Measurements from ENCODE around the gene UTP3. TPM values are rescaled to one million over a fixed set of nuclear protein-coding genes. Genes with fewer than 3 reads are reported as not detected.

Gene UTP3
- total RNA-seq, 1 donor from 2014 or later: 24.5 TPM

GRCh38 chr4:70705183-70706043, 17.1 kb downstream of the UTP3 start:
- H3K27me3 ChIP-seq (ENCODE audit: control insufficient read depth, insufficient read depth, low read length): no peaks in the 10 kb centered on the region
- no peak for TF ChIP-seq CTCF (IDR thresholded peaks at IDR 0.05; ENCODE audit: insufficient read depth, low read length, poor library complexity, severe bottlenecking)
- DNase-seq (ENCODE audit: low read depth): no peak
- no peaks in the 10 kb centered on the region for H3K36me3 ChIP-seq (ENCODE audit: control insufficient read depth, insufficient read depth, low read length)
- H3K4me3 ChIP-seq (ENCODE audit: low read depth, low read length): peak overlapping the region; percentile 56

GRCh38 chr4:70706044-70706461, 17.7 kb downstream of the UTP3 start:
- no peaks in the 10 kb centered on the region for H3K36me3 ChIP-seq (ENCODE audit: control insufficient read depth, insufficient read depth, low read length)
- no peak for DNase-seq (ENCODE audit: low read depth)
- no peaks in the 10 kb centered on the region for H3K27me3 ChIP-seq (ENCODE audit: control insufficient read depth, insufficient read depth, low read length)
- no peak for TF ChIP-seq CTCF (IDR thresholded peaks at IDR 0.05; ENCODE audit: insufficient read depth, low read length, poor library complexity, severe bottlenecking)
- peak overlapping the region; percentile 56 for H3K4me3 ChIP-seq (ENCODE audit: low read depth, low read length)

GRCh38 chr4:70706516-70706915, 18.2 kb downstream of the UTP3 start:
- DNase-seq (ENCODE audit: low read depth): no peak
- no peaks in the 10 kb centered on the region for H3K27me3 ChIP-seq (ENCODE audit: control insufficient read depth, insufficient read depth, low read length)
- H3K4me3 ChIP-seq (ENCODE audit: low read depth, low read length): peak overlapping the region; percentile 56
- TF ChIP-seq CTCF (IDR thresholded peaks at IDR 0.05; ENCODE audit: insufficient read depth, low read length, poor library complexity, severe bottlenecking): no peak
- H3K36me3 ChIP-seq (ENCODE audit: control insufficient read depth, insufficient read depth, low read length): no peaks in the 10 kb centered on the region

GRCh38 chr4:70709611-70710205, 21.4 kb downstream of the UTP3 start:
- no peak for DNase-seq (ENCODE audit: low read depth)
- TF ChIP-seq CTCF (IDR thresholded peaks at IDR 0.05; ENCODE audit: insufficient read depth, low read length, poor library complexity, severe bottlenecking): no peak
- Histone ChIP-seq H3K4me3 (ENCODE audit: low read depth, low read length) (no peak overlapping the region), H3K27me3 (ENCODE audit: control insufficient read depth, insufficient read depth, low read length) (no peaks in the 10 kb centered on the region), H3K36me3 (ENCODE audit: control insufficient read depth, insufficient read depth, low read length) (no peaks in the 10 kb centered on the region)

- H3K27me3 ChIP-seq (ENCODE audit: control insufficient read depth, insufficient read depth, low read length): no peaks in the 10 kb centered on the region
- no peak for TF ChIP-seq CTCF (IDR thresholded peaks at IDR 0.05; ENCODE audit: insufficient read depth, low read length, poor library complexity, severe bottlenecking)
- DNase-seq (ENCODE audit: low read depth): no peak
- no peak overlapping the region for H3K4me3 ChIP-seq (ENCODE audit: low read depth, low read length)
- no peaks in the 10 kb centered on the region for H3K36me3 ChIP-seq (ENCODE audit: control insufficient read depth, insufficient read depth, low read length)
Observed at GRCh38 chr4:70711599-70711998, 23.3 kb downstream of the UTP3 start.
